ENCODE data around the gene TNNC1. TPM values are rescaled to one million over a fixed set of nuclear protein-coding genes. Genes with fewer than 3 reads are reported as not detected.

TNNC1 gene
- total and polyA plus RNA-seq, 2 of the 13 experiments (the other 11 are each of a cell fraction or from before 2014, with no cell fraction given): 11.8 to 36.4 TPM

DNA sequence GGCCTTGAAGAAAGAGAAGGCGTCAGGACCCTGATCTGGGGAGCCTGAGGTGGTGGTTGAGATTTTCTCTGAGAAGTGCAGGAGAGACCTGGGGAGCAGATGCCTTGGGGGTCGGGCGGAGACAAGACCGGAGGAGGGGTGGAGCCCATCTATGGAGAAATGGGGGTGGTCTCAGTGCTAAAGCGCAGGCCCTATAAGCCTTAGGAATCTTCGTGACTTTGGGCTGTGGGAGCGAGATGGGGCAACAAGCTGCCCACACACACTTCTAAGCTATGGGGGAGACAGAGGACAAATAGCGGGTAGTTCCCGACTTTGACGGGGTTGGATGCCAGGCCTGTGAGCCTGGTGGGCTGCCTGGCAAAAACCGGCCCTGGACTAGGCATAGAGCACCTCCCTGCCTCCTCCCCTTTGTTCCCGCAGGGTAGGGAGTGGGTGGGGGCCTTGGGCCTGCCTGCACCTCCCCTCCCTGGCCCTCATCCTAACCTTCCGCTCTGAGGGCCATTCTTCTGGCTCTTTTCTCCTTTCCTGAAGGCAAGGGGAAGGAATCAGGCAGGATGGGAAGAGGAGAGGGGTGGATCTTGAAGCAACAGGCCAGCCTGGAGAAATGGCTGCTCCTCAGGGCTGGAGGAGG, 2.4 kb upstream of the TNNC1 start (continued):
- TF ChIP-seq ZBTB40 (IDR thresholded peaks at IDR 0.05) (no peak), ZBTB40 (CRISPR knock-in tag; IDR thresholded peaks at IDR 0.05) (no peak), ZFX (CRISPR knock-in tag; IDR thresholded peaks at IDR 0.05; ENCODE audit: low read depth) (peak; percentile 56), TEAD3 (CRISPR knock-in tag; optimal IDR thresholded peaks at IDR 0.05; ENCODE audit: borderline replicate concordance) (peak; percentile 21), NRL (CRISPR knock-in tag; IDR thresholded peaks at IDR 0.05; ENCODE audit: borderline replicate concordance) (0 out of 2 replicates have a peak, but pooled peaks have one; percentile 68), ZFY (CRISPR knock-in tag; IDR thresholded peaks at IDR 0.05) (peak; percentile 55), DNMT1 (CRISPR knock-in tag; IDR thresholded peaks at IDR 0.05) (no peak), TARDBP (CRISPR knock-in tag; IDR thresholded peaks at IDR 0.05) (no peak), ZNF609 (CRISPR knock-in tag; IDR thresholded peaks at IDR 0.05; ENCODE audit: borderline replicate concordance) (peak; percentile 40; the same call in 1 of the 2 replicates), ZNF34 (CRISPR knock-in tag; IDR thresholded peaks at IDR 0.05; ENCODE audit: borderline replicate concordance) (0 out of 2 replicates have a peak, but pooled peaks have one; percentile 27), ZNF446 (CRISPR knock-in tag; IDR thresholded peaks at IDR 0.05) (peak; percentile 36; the same call in 1 of the 2 replicates)
- TF ChIP-seq, protein P1, sequence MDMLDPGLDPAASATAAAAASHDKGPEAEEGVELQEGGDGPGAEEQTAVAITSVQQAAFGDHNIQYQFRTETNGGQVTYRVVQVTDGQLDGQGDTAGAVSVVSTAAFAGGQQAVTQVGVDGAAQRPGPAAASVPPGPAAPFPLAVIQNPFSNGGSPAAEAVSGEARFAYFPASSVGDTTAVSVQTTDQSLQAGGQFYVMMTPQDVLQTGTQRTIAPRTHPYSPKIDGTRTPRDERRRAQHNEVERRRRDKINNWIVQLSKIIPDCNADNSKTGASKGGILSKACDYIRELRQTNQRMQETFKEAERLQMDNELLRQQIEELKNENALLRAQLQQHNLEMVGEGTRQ (IDR thresholded peaks at IDR 0.05; ENCODE audit: low read depth, low read length): no peak
- TF ChIP-seq, protein P1 (CRISPR knock-in tag; IDR thresholded peaks at IDR 0.05; ENCODE audit: borderline replicate concordance): no peak

Data from HepG2 (cell line).